T-helper 2 cell treated with Interferon-gamma antibody and Interleukin-4, amounts not matched to agents 5 μg/mL and 100 μg/mL, for 36 hours (primary cell): ENCODE measurements around the gene SFR1.

ENCODE experiments used
- DNase-seq: peaks from one replicate; pipeline ENCODE4 v3.0.0; 2021; ENCODE audit warnings: low spot score
- H3K27ac Mint-ChIP-seq: one replicate; pipeline ENCODE4 v1.8.0; 2021; ENCODE audit warnings: mild to moderate bottlenecking, mixed read lengths
- H3K27me3 Mint-ChIP-seq: one replicate; pipeline ENCODE4 v1.8.0; 2021; ENCODE audit warnings: low read depth, mixed read lengths
- H3K36me3 Mint-ChIP-seq: one replicate; pipeline ENCODE4 v1.8.0; 2021; ENCODE audit warnings: low read depth, mixed read lengths
- H3K4me1 Mint-ChIP-seq: one replicate; pipeline ENCODE4 v1.8.0; 2021; ENCODE audit warnings: low read depth, mixed read lengths
- H3K4me3 Mint-ChIP-seq: one replicate; pipeline ENCODE4 v1.8.0; 2022; ENCODE audit warnings: mild to moderate bottlenecking, moderate library complexity, mixed read lengths
- H3K9me3 Mint-ChIP-seq: one replicate; pipeline ENCODE4 v1.8.0; 2021; ENCODE audit warnings: mixed read lengths

SFR1 gene

GRCh38 chr10:104121485-104122224, at the start of gene SFR1:
SFR1 (plus strand) TSS chr10:104122171; CDS start chr10:104122184, 13 bp downstream.
- H3K27me3 Mint-ChIP-seq: peaks cover 12% of the 10 kb centered on the region
- DNase-seq: peak; percentile 100
- peaks cover 14% of the 10 kb centered on the region for H3K36me3 Mint-ChIP-seq
- peak within 1 kb of the TSS; percentile 97 for H3K27ac Mint-ChIP-seq
- H3K4me1 Mint-ChIP-seq: peaks cover 34% of the 10 kb centered on the region
- H3K9me3 Mint-ChIP-seq: no peaks in the 10 kb centered on the region
- peak within 1 kb of the TSS; percentile 86 for H3K4me3 Mint-ChIP-seq

- Mint-ChIP-seq H3K36me3 (no peaks in the 10 kb centered on the region), H3K27ac (no peak overlapping the region), H3K9me3 (no peaks in the 10 kb centered on the region), H3K4me3 (no peak overlapping the region), H3K27me3 (peaks cover 3% of the 10 kb centered on the region), H3K4me1 (peaks cover 4% of the 10 kb centered on the region)
- DNase-seq: no peak
Observed at GRCh38 chr10:104072786-104073185, 49.2 kb upstream of the SFR1 start.

- no peak for DNase-seq
- no peaks in the 10 kb centered on the region for H3K36me3 Mint-ChIP-seq
- H3K27ac Mint-ChIP-seq: no peak overlapping the region
- peaks cover 5% of the 10 kb centered on the region for H3K4me1 Mint-ChIP-seq
- H3K9me3 Mint-ChIP-seq: no peaks in the 10 kb centered on the region
- no peaks in the 10 kb centered on the region for H3K27me3 Mint-ChIP-seq
- no peak overlapping the region for H3K4me3 Mint-ChIP-seq
Observed at GRCh38 chr10:104074505-104074904, 47.5 kb upstream of the SFR1 start.

GRCh38 chr10:104076743-104077160, 45.2 kb upstream of the SFR1 start:
- Mint-ChIP-seq H3K36me3 (no peaks in the 10 kb centered on the region), H3K9me3 (no peaks in the 10 kb centered on the region), H3K27me3 (no peaks in the 10 kb centered on the region), H3K4me1 (peaks cover 5% of the 10 kb centered on the region), H3K4me3 (no peak overlapping the region), H3K27ac (no peak overlapping the region)
- no peak for DNase-seq

- Mint-ChIP-seq H3K27ac (no peak overlapping the region), H3K36me3 (no peaks in the 10 kb centered on the region), H3K4me1 (peaks cover 5% of the 10 kb centered on the region), H3K27me3 (no peaks in the 10 kb centered on the region), H3K4me3 (no peak overlapping the region), H3K9me3 (no peaks in the 10 kb centered on the region)
- no peak for DNase-seq
Observed at GRCh38 chr10:104077247-104077646, 44.7 kb upstream of the SFR1 start.

GRCh38 chr10:104077663-104078151, 44.3 kb upstream of the SFR1 start:
- Mint-ChIP-seq H3K27me3 (no peaks in the 10 kb centered on the region), H3K36me3 (no peaks in the 10 kb centered on the region), H3K4me1 (peaks cover 5% of the 10 kb centered on the region), H3K9me3 (no peaks in the 10 kb centered on the region), H3K4me3 (no peak overlapping the region), H3K27ac (no peak overlapping the region)
- no peak for DNase-seq

GRCh38 chr10:104080762-104081161, 41.2 kb upstream of the SFR1 start:
- no peak overlapping the region for H3K27ac Mint-ChIP-seq
- peaks cover 3% of the 10 kb centered on the region for H3K27me3 Mint-ChIP-seq
- peaks cover 1% of the 10 kb centered on the region for H3K4me1 Mint-ChIP-seq
- no peaks in the 10 kb centered on the region for H3K36me3 Mint-ChIP-seq
- no peak overlapping the region for H3K4me3 Mint-ChIP-seq
- no peak for DNase-seq
- H3K9me3 Mint-ChIP-seq: no peaks in the 10 kb centered on the region

GRCh38 chr10:104081998-104082397, 40.0 kb upstream of the SFR1 start:
- Mint-ChIP-seq H3K4me3 (no peak overlapping the region), H3K27ac (no peak overlapping the region), H3K9me3 (no peaks in the 10 kb centered on the region), H3K27me3 (peaks cover 3% of the 10 kb centered on the region), H3K36me3 (no peaks in the 10 kb centered on the region), H3K4me1 (peaks cover 1% of the 10 kb centered on the region)
- DNase-seq: no peak

- DNase-seq: no peak
- H3K36me3 Mint-ChIP-seq: no peaks in the 10 kb centered on the region
- no peaks in the 10 kb centered on the region for H3K9me3 Mint-ChIP-seq
- no peak overlapping the region for H3K27ac Mint-ChIP-seq
- H3K4me1 Mint-ChIP-seq: no peaks in the 10 kb centered on the region
- H3K4me3 Mint-ChIP-seq: no peak overlapping the region
- H3K27me3 Mint-ChIP-seq: peaks cover 5% of the 10 kb centered on the region
Observed at GRCh38 chr10:104084482-104085142, 37.4 kb upstream of the SFR1 start.

- H3K27me3 Mint-ChIP-seq: peaks cover 8% of the 10 kb centered on the region
- H3K36me3 Mint-ChIP-seq: no peaks in the 10 kb centered on the region
- H3K4me3 Mint-ChIP-seq: no peak within 1 kb of the TSS
- no peak within 1 kb of the TSS for H3K27ac Mint-ChIP-seq
- no peak for DNase-seq
- no peaks in the 10 kb centered on the region for H3K4me1 Mint-ChIP-seq
- no peaks in the 10 kb centered on the region for H3K9me3 Mint-ChIP-seq
Observed at GRCh38 chr10:104085801-104086400, 36.1 kb upstream of the SFR1 start, which contains the start of gene COL17A1. COL17A1 (minus strand) TSS chr10:104085880; CDS start chr10:104080673, 5,207 bp downstream.

- Mint-ChIP-seq H3K27ac (no peak overlapping the region), H3K4me1 (no peaks in the 10 kb centered on the region), H3K27me3 (peaks cover 8% of the 10 kb centered on the region), H3K9me3 (no peaks in the 10 kb centered on the region), H3K36me3 (no peaks in the 10 kb centered on the region), H3K4me3 (no peak overlapping the region)
- DNase-seq: no peak
Observed at GRCh38 chr10:104088239-104088638, 33.7 kb upstream of the SFR1 start.

- Mint-ChIP-seq H3K4me3 (no peak overlapping the region), H3K9me3 (no peaks in the 10 kb centered on the region), H3K27ac (no peak overlapping the region), H3K27me3 (peaks cover 6% of the 10 kb centered on the region), H3K36me3 (no peaks in the 10 kb centered on the region), H3K4me1 (no peaks in the 10 kb centered on the region)
- DNase-seq: no peak
Observed at GRCh38 chr10:104089621-104090020, 32.4 kb upstream of the SFR1 start.

- no peaks in the 10 kb centered on the region for H3K9me3 Mint-ChIP-seq
- H3K27ac Mint-ChIP-seq: no peak overlapping the region
- H3K36me3 Mint-ChIP-seq: no peaks in the 10 kb centered on the region
- H3K4me3 Mint-ChIP-seq: no peak overlapping the region
- no peaks in the 10 kb centered on the region for H3K4me1 Mint-ChIP-seq
- no peak for DNase-seq
- H3K27me3 Mint-ChIP-seq: peaks cover 6% of the 10 kb centered on the region
Observed at GRCh38 chr10:104090611-104091010, 31.4 kb upstream of the SFR1 start.

GRCh38 chr10:104092749-104093148, 29.2 kb upstream of the SFR1 start:
- H3K27ac Mint-ChIP-seq: no peak overlapping the region

More at GRCh38 chr10:104092749-104093148, 29.2 kb upstream of the SFR1 start:
- H3K27me3 Mint-ChIP-seq: peaks cover 6% of the 10 kb centered on the region
- no peaks in the 10 kb centered on the region for H3K36me3 Mint-ChIP-seq
- H3K9me3 Mint-ChIP-seq: no peaks in the 10 kb centered on the region
- DNase-seq: no peak
- H3K4me3 Mint-ChIP-seq: no peak overlapping the region
- no peaks in the 10 kb centered on the region for H3K4me1 Mint-ChIP-seq
